Spleen (tissue), 11 donors: Measurements from ENCODE around the gene KCNMB2. TPM values are rescaled to one million over a fixed set of nuclear protein-coding genes. Genes with fewer than 3 reads are reported as not detected.

Source experiments
- DNase-seq: peaks from one replicate; pipeline ENCODE4 v3.0.0-alpha.2; 2020
- H3K27ac ChIP-seq, 8 donors: fragments of 200-600 bp; sonication (generic) in 7 of 8; 1 replicate in 4 of 8; 2 replicates in 4 of 8; pipeline versions ENCODE4 v1.5.0 to v1.8.0; 2016 to 2021; ENCODE audit warnings: inconsistent platforms in 4 of 8, mild to moderate bottlenecking in 4 of 8, moderate library complexity in 1 of 8
- H3K27me3 ChIP-seq, 7 donors: fragments of 200-600 bp; sonication (generic) in 6 of 7; replicated peaks in 1 of 7; 1 replicate in 4 of 7; 2 replicates in 3 of 7; pipeline versions ENCODE4 v1.5.0 to v1.8.0; 2016 to 2021; ENCODE audit warnings: inconsistent platforms in 3 of 7, mild to moderate bottlenecking in 1 of 7
- H3K36me3 ChIP-seq, 6 donors: fragments of 200-600 bp; sonication (generic) in 5 of 6; 1 replicate in 4 of 6; 2 replicates in 2 of 6; pipeline versions ENCODE4 v1.5.0 to v1.8.0; 2016 to 2021; ENCODE audit warnings: inconsistent platforms in 2 of 6
- H3K4me1 ChIP-seq, 6 donors: fragments of 200-600 bp; sonication (generic) in 5 of 6; 1 replicate in 3 of 6; 2 replicates in 3 of 6; pipeline versions ENCODE4 v1.5.0 to v1.8.0; 2016 to 2021; ENCODE audit warnings: inconsistent platforms in 3 of 6
- H3K4me3 ChIP-seq, 8 donors: fragments of 200-600 bp; sonication (generic) in 7 of 8; 1 replicate in 4 of 8; 2 replicates in 4 of 8; pipeline versions ENCODE4 v1.5.0 to v1.8.0; 2016 to 2021; ENCODE audit warnings: inconsistent platforms in 4 of 8, mild to moderate bottlenecking in 4 of 8, moderate library complexity in 2 of 8
- H3K9me3 ChIP-seq, 8 donors: fragments of 200-600 bp; sonication (generic) in 7 of 8; 1 replicate in 4 of 8; 2 replicates in 4 of 8; pipeline versions ENCODE4 v1.5.0 to v1.8.0; 2016 to 2021; ENCODE audit warnings: inconsistent platforms in 4 of 8
- POLR2A ChIP-seq, 3 donors: fragments of 450-650 bp; IDR thresholded peaks; one replicate each; pipeline ENCODE4 v1.5.1; 2017; ENCODE audit warnings: antibody characterized with exemption in 3 of 3, mild to moderate bottlenecking in 1 of 3
- POLR2AphosphoS5 ChIP-seq, 3 donors: sonication (generic); formaldehyde crosslinking; IDR thresholded peaks; one replicate each; pipeline ENCODE4 v1.5.1; 2017; ENCODE audit warnings: antibody characterized with exemption in 3 of 3
- WGBS, 5 donors: extraction: QIAGEN DNeasy Blood & Tissue Kit in 3 of 5; methylation state at CpG; one replicate each; pipeline versions ENCODE4 v1.1.5 to v1.1.7; 2013 to 2018; 5-methylcytosine and 5-hydroxymethylcytosine counted together
- intact Hi-C: fragments of 100-400 bp; cut with DNase I; formaldehyde crosslinking; loops from one replicate; pipeline ENCODE4 v1.15.0; 2023; ENCODE audit warnings: low total_unique reads
- polyA plus RNA-seq, 3 donors: library from polyadenylated mRNA; stranded (reverse); fragments of 200-250 nt; gene quantifications; one replicate each; pipeline ENCODE4 v1.2.1, GENCODE V29; 2013
- total RNA-seq, 7 donors: library from RNA; depleted of rRNA in 3 of 7; stranded (reverse); fragments of >200 nt in 3 of 7; fragmentation: NEBNext Ultra II Directional in 4 of 7; extraction: Animal tissue kit (Norgen Biotek cat#: 25700) in 4 of 7; gene quantifications; one replicate each; pipeline versions ENCODE4 v1.1.0 to v1.2.1, GENCODE V29; 2016 to 2021
- TF ChIP-seq, protein P1 (sequence below), 11 experiments: fragments of 200-600 bp in 7 of 11; fragments of 450-650 bp in 4 of 11; sonication (generic) in 4 of 11; IDR thresholded peaks in 8 of 11; conservative IDR thresholded peaks in 3 of 11; 1 replicate in 7 of 11; 2 replicates in 4 of 11; pipeline versions ENCODE4 v1.4.0 to v1.8.0; 2016 to 2021; ENCODE audit warnings: antibody characterized with exemption in 11 of 11, inconsistent platforms in 4 of 11, mild to moderate bottlenecking in 1 of 11
- donor health status: healthy with polysubstance abuse.
- donor health status: DM: no; HTN: no; CAD: no; lungs with moderate emphysema.
- donor health status: DM: no; HTN: no; CAD: no.
- donor health status: Bipolar disorder and iron deficiency.
- donor health status: healthy.
- donor health status: DM: no; HTN: no; CAD: no.
- donor health status: DM: yes; HTN: yes; CAD: no.

Gene KCNMB2
- total and polyA plus RNA-seq, 10 donors = 0.03 to 0.70 (median 0.66) TPM; not detected in 5

DNA sequence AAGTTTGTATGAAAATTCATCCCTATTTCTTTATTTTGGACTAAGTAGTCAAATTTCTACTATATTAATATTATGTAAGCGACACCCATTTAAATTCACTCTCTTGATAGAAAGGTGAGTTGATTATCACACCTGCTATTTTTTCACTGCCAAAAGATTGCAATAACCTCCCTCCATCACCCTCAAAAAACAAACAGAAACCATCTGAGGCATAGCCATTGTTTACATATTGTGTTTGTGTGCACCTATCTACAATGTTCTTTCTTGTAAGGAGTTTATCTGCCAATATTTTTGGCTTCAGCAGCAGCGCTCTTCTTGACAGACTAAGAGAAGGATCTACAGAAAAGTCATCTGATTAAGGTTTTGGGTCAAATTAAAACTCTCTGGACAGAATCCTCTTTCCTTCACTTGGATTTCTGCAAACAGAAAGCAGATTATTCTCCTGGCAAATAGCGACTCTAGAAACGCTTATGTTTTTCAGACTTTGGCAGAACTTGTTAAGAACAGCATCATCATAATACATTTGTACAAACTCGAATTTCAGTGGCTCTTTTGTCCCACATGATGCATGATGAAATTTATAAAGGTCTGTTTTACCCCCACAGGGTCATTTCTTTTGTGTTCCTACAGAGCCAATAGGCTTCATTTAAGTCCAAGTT is 48.6 kb downstream of the KCNMB2 start:
- Histone ChIP-seq H3K27me3 (no peaks in the 10 kb centered on the region), H3K27ac (no peak overlapping the region), H3K4me3 (no peak overlapping the region), H3K36me3 (no peaks in the 10 kb centered on the region), H3K9me3 (peaks cover 0 to 15% (median 8%) of the 10 kb centered on the region in 8 donors), H3K4me1 (no peaks in the 10 kb centered on the region)
- no peak for TF ChIP-seq POLR2AphosphoS5 (IDR thresholded peaks at IDR 0.05)
- TF ChIP-seq POLR2A (IDR thresholded peaks at IDR 0.05) = no peak
- 65 to 80% (median 78%) methylated on average over 5 of the region's 5 CpGs for WGBS, 5 donors
- intact Hi-C loops = no loop called here
- no peak for DNase-seq

DNA sequence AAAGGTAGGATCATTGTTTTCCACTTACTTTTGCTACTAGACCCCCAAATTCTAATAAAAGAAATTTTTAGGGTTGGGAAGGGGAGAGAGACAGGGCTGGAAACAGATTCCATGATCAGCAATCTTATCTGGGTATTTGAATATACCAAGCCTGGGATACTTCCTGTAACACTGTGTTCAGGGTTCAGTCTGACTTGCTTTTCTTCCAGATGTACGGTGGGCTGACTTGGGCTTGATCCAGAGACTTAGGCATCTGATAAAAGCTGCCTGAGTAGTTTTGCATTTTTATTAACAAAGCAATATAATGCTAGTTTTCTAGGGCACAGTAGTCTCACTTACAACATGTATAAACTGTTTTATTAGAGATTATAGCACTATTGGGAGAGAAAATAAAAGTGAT is 49.2 kb downstream of the KCNMB2 start:
- no peaks in the 10 kb centered on the region for H3K36me3 ChIP-seq
- 12 to 33% (median 23%) methylated on average over 1 of the region's 1 CpG for WGBS, 5 donors

DNA sequence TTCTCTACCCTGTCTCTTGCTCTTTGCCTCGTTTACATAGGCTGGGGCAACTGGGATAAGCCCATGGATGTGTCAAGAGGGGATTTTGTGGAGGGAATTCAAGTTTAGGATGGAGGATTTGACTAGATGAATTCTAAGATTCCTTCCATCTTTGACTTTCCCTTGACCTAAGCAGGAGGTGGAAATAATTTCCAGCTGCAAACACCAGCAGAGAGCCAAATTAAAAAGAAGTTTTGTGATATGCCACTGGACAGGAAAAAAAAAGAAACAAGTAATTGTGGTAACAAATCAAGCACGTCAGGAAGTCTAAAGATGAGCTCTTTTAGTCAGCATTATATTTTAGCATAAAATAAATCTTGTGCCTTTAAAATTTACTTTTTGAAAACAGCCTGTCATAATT is 49.8 kb downstream of the KCNMB2 start:
- WGBS, 5 donors = 39 to 63% (median 58%) methylated on average over 2 of the region's 2 CpGs
- intact Hi-C loops = no loop called here
- Histone ChIP-seq H3K9me3 (peaks cover 0 to 3% (median under 1%) of the 10 kb centered on the region in 8 donors), H3K27ac (no peak overlapping the region), H3K27me3 (no peaks in the 10 kb centered on the region), H3K4me1 (no peaks in the 10 kb centered on the region), H3K36me3 (no peaks in the 10 kb centered on the region), H3K4me3 (no peak overlapping the region)
- DNase-seq = no peak
- TF ChIP-seq POLR2AphosphoS5 (IDR thresholded peaks at IDR 0.05) (no peak), POLR2A (IDR thresholded peaks at IDR 0.05) (no peak)
- TF ChIP-seq, protein P1, sequence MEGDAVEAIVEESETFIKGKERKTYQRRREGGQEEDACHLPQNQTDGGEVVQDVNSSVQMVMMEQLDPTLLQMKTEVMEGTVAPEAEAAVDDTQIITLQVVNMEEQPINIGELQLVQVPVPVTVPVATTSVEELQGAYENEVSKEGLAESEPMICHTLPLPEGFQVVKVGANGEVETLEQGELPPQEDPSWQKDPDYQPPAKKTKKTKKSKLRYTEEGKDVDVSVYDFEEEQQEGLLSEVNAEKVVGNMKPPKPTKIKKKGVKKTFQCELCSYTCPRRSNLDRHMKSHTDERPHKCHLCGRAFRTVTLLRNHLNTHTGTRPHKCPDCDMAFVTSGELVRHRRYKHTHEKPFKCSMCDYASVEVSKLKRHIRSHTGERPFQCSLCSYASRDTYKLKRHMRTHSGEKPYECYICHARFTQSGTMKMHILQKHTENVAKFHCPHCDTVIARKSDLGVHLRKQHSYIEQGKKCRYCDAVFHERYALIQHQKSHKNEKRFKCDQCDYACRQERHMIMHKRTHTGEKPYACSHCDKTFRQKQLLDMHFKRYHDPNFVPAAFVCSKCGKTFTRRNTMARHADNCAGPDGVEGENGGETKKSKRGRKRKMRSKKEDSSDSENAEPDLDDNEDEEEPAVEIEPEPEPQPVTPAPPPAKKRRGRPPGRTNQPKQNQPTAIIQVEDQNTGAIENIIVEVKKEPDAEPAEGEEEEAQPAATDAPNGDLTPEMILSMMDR (IDR thresholded peaks at IDR 0.05 in 8 of 11, conservative IDR thresholded peaks at IDR 0.05 in 3 of 11) = no peak

More for the DNA sequence above, 49.2 kb downstream of the KCNMB2 start:
- H3K27ac ChIP-seq = no peak overlapping the region
- intact Hi-C loops = no loop called here
- peaks cover 0 to 9% (median 7%) of the 10 kb centered on the region in 8 donors for H3K9me3 ChIP-seq
- TF ChIP-seq POLR2A (IDR thresholded peaks at IDR 0.05) (no peak), POLR2AphosphoS5 (IDR thresholded peaks at IDR 0.05) (no peak)
- TF ChIP-seq, protein P1 (IDR thresholded peaks at IDR 0.05 in 8 of 11, conservative IDR thresholded peaks at IDR 0.05 in 3 of 11) = no peak
- DNase-seq = no peak
- H3K4me3 ChIP-seq = no peak overlapping the region
- H3K27me3 ChIP-seq = no peaks in the 10 kb centered on the region
- H3K4me1 ChIP-seq = no peaks in the 10 kb centered on the region

DNA sequence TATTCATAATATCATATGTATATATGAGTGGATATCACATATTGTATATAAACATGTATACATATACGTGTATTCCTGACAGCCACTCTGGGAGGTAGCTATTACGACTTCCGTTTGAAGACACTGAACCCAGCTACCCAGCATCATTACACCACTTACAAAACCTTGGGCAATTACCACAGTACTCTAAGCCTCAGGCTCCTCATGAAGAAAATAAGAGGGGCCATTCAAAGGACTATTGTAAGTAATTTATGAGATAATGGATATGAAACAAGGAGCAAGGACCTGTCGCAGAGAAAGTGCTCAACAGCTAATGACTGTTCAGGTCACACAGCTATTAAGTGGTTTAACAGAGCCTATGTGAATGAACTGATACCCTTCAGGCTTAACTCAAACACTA is 52.4 kb downstream of the KCNMB2 start:
- intact Hi-C loops = no loop called here
- no peaks in the 10 kb centered on the region for H3K27me3 ChIP-seq
- H3K4me3 ChIP-seq = no peak overlapping the region
- H3K4me1 ChIP-seq = no peaks in the 10 kb centered on the region
- DNase-seq = no peak
- TF ChIP-seq POLR2AphosphoS5 (IDR thresholded peaks at IDR 0.05) = no peak
- no peak for TF ChIP-seq POLR2A (IDR thresholded peaks at IDR 0.05)
- TF ChIP-seq, protein P1 (IDR thresholded peaks at IDR 0.05 in 8 of 11, conservative IDR thresholded peaks at IDR 0.05 in 3 of 11) = no peak
- no peaks in the 10 kb centered on the region for H3K9me3 ChIP-seq
- H3K36me3 ChIP-seq = no peaks in the 10 kb centered on the region
- H3K27ac ChIP-seq = no peak overlapping the region
- WGBS, 5 donors = 76 to 93% (median 87%) methylated on average over 4 of the region's 4 CpGs
